SK-N-SH (cell line): Measurements from ENCODE around the gene SNX21. TPM values are rescaled to one million over a fixed set of nuclear protein-coding genes. Genes with fewer than 3 reads are reported as not detected.
A peak's percentile ranks its signal among the peaks of the same experiment; 100 is the strongest.

ENCODE experiments used
- CTCF ChIA-PET: fragments of 300-600, 350-600 bp; formaldehyde crosslinking; extraction: SDS; loops from one replicate; lab custom pipeline; 2021; lab: Yijun Ruan, JAX
- POLR2A ChIA-PET: fragments of 350-600 bp; sonication (Branson Sonifier 250); formaldehyde crosslinking; extraction: SDS; loops from one replicate; lab custom pipeline; 2020; ENCODE audit warnings: antibody characterized with exemption, inconsistent platforms; lab: Yijun Ruan, JAX
- DNase-seq: peaks from one replicate; pipeline ENCODE4 v3.0.0; 2012
- H2AFZ ChIP-seq: fragments of 200-600 bp; sonication (generic); 2 replicates; pipeline ENCODE4 v1.8.1; 2016; ENCODE audit warnings: antibody characterized with exemption, mild to moderate bottlenecking, low read depth
- H3F3A ChIP-seq: fragments of 200-600 bp; sonication (generic); replicated peaks from 2 replicates; pipeline ENCODE3; 2016; ENCODE audit warnings: antibody characterized with exemption, mild to moderate bottlenecking; ENCODE audit not compliant: insufficient read depth
- H3K27ac ChIP-seq, 2 experiments: fragments of 200-500 bp in 1 of 2; fragments of 200-600 bp in 1 of 2; sonication (Bioruptor generic) in 1 of 2; sonication (generic), shearing (Covaris generic) in 1 of 2; 2 replicates each; pipeline versions ENCODE4 v1.5.1 to v1.6.1; 2014 to 2016; ENCODE audit warnings: low read depth in 2 of 2, inconsistent platforms in 1 of 2, low read length in 1 of 2, mild to moderate bottlenecking in 1 of 2, mixed read lengths in 1 of 2
- H3K27me3 ChIP-seq: fragments of 200-600 bp; sonication (generic), shearing (Covaris generic); 2 replicates; pipeline ENCODE4 v1.6.1; 2016; ENCODE audit warnings: mixed run types; ENCODE audit not compliant: insufficient read depth
- H3K36me3 ChIP-seq, 2 experiments: fragments of 200-500 bp in 1 of 2; fragments of 200-600 bp in 1 of 2; sonication (Bioruptor generic) in 1 of 2; sonication (generic) in 1 of 2; replicated peaks in 1 of 2; 2 replicates each; pipeline versions ENCODE3 to v1.5.1; 2014 to 2016; ENCODE audit warnings: low read length in 1 of 2, mild to moderate bottlenecking in 1 of 2; ENCODE audit not compliant: insufficient read depth in 2 of 2, control insufficient read depth in 1 of 2
- H3K4me1 ChIP-seq, 2 experiments: fragments of 200-500 bp in 1 of 2; fragments of 200-600 bp in 1 of 2; sonication (Bioruptor generic) in 1 of 2; sonication (generic), shearing (Covaris generic) in 1 of 2; 2 replicates each; pipeline versions ENCODE4 v1.5.1 to v1.6.1; 2014 to 2016; ENCODE audit warnings: low read depth in 1 of 2, low read length in 1 of 2, mixed run types in 1 of 2; ENCODE audit not compliant: insufficient read depth in 2 of 2, control insufficient read depth in 1 of 2
- H3K4me2 ChIP-seq: fragments of 200-600 bp; sonication (generic), shearing (Covaris generic); 2 replicates; pipeline ENCODE4 v1.6.1; 2017; ENCODE audit warnings: mixed run types
- H3K4me3 ChIP-seq, 2 experiments: fragments of 200-500 bp in 1 of 2; fragments of 200-600 bp in 1 of 2; sonication (Bioruptor generic) in 1 of 2; sonication (generic), shearing (Covaris generic) in 1 of 2; 2 replicates each; pipeline versions ENCODE4 v1.5.1 to v1.8.1; 2014 to 2016; ENCODE audit warnings: low read depth in 2 of 2, inconsistent platforms in 1 of 2, low read length in 1 of 2, mild to moderate bottlenecking in 1 of 2, mixed read lengths in 1 of 2, moderate library complexity in 1 of 2
- H3K79me2 ChIP-seq: fragments of 200-600 bp; sonication (generic); 2 replicates; pipeline ENCODE4 v1.8.1; 2017; ENCODE audit warnings: mild to moderate bottlenecking; ENCODE audit not compliant: insufficient read depth
- H3K9ac ChIP-seq: fragments of 200-600 bp; sonication (generic); 2 replicates; pipeline ENCODE4 v1.6.1; 2017; ENCODE audit warnings: mixed run types
- H3K9me2 ChIP-seq: fragments of 200-600 bp; sonication (generic); 2 replicates; pipeline ENCODE4 v1.6.1; 2017; ENCODE audit warnings: mixed run types
- H3K9me3 ChIP-seq: fragments of 200-600 bp; sonication (generic); 2 replicates; pipeline ENCODE4 v1.6.1; 2017; ENCODE audit warnings: mixed run types, mild to moderate bottlenecking, moderate library complexity
- H4K20me1 ChIP-seq: fragments of 200-600 bp; sonication (generic); 2 replicates; pipeline ENCODE4 v1.6.1; 2017; ENCODE audit warnings: mild to moderate bottlenecking, mixed run types; ENCODE audit not compliant: insufficient read depth
- FOSL2 ChIP-seq: IDR thresholded peaks from 2 replicates; pipeline ENCODE4 v1.4.0; 2012; ENCODE audit warnings: low read depth, mild to moderate bottlenecking, moderate library complexity, borderline replicate concordance
- GABPA ChIP-seq: IDR thresholded peaks from 2 replicates; pipeline ENCODE4 v1.4.0; 2012; ENCODE audit warnings: low read depth, mild to moderate bottlenecking
- MEF2A ChIP-seq: IDR thresholded peaks from 2 replicates; pipeline ENCODE4 v1.4.0; 2012; ENCODE audit warnings: low read depth, borderline replicate concordance
- RAD21 ChIP-seq: IDR thresholded peaks from 2 replicates; pipeline ENCODE4 v1.6.1; 2012; ENCODE audit warnings: mild to moderate bottlenecking, low read length
- RFX5 ChIP-seq: IDR thresholded peaks from 2 replicates; pipeline ENCODE4 v1.6.1; 2012; ENCODE audit warnings: mild to moderate bottlenecking, improper control_type of control experiment, low read length
- SMC3 ChIP-seq: IDR thresholded peaks from 2 replicates; pipeline ENCODE4 v1.6.1; 2012; ENCODE audit warnings: low read depth, low read length, improper control_type of control experiment
- YY1 ChIP-seq: IDR thresholded peaks from 2 replicates; pipeline ENCODE4 v1.4.0; 2012; ENCODE audit warnings: low read depth, mild to moderate bottlenecking
- WGBS: methylation state at CpG from one replicate; pipeline ENCODE4 v1.1.6; 2017; ENCODE audit warnings: low lambda C conversion rate; 5-methylcytosine and 5-hydroxymethylcytosine counted together
- polyA plus RNA-seq, 3 experiments: library from polyadenylated mRNA; depleted of rRNA; stranded (reverse); fragments of >200 nt; gene quantifications; 2 replicates each; pipeline ENCODE4 v1.2.3, GENCODE V29; 2012
- TF ChIP-seq, protein P1 (sequence below): IDR thresholded peaks from 2 replicates; pipeline ENCODE4 v1.4.0; 2012; ENCODE audit warnings: low read depth
- TF ChIP-seq, protein P2 (sequence below): fragments of 150-350 bp; IDR thresholded peaks from 2 replicates; pipeline ENCODE4 v1.6.1; 2016; ENCODE audit warnings: mild to moderate bottlenecking, low read depth, low read length

The SNX21 gene
- polyA plus RNA-seq, 1 of the 3 experiments (the other 2 are of a cell fraction), result 22.1 TPM

DNA sequence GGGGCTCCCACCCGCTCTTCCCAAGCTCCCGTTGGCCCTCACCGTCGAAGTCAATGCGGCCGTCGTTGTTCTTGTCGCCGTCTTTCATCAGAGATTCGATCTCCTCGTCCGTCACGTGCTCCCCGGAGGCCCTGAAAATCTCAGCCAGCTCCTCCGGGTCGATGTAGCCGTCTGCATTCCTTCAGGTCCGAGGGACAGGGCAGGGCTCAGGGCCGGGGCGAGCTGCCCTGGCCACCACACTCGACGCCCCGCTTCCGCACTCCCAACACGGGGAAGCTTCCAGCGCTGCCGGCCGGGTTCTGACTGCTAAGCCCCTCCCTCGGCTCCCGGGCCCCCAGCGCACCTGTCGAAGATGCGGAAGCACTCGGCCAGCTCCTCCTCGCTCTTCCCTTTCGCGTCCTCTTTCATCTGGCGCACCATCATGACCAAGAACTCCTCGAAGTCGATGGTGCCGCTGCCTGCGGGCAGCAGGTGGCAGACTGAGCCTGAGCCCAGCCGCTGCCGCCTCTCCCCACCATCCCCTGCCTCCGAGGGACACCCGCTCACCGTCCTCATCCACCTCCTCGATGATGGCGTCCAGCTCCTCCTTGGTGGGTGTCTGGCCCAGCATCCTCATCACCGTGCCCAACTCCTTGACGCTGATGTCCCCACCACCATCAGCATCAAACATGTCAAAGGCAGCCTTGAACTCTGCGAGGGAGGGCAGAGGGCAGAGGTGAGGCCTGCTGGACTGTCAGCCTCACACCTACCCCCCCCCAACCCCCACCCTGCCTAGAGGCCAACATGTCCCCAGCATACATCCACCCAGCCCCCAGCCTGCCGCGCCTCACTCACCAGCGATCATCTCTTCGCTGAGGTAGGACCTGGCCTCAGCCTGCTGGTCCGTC, 9.4 kb upstream of the SNX21 start:
- Histone ChIP-seq H3K79me2 (no peaks in the 10 kb centered on the region), H3K9ac (no peak overlapping the region), H3K4me2 (no peak overlapping the region), H3K9me3 (no peaks in the 10 kb centered on the region), H3K27me3 (no peaks in the 10 kb centered on the region), H3K36me3 (no peaks in the 10 kb centered on the region), H3F3A (peaks cover 3% of the 10 kb centered on the region), H3K4me3 (no peak overlapping the region), H4K20me1 (no peaks in the 10 kb centered on the region), H3K4me1 (peaks cover 0 to 8% of the 10 kb centered on the region in 2 experiments; a peak in 2 of 4 replicates), H2AFZ (no peak overlapping the region), H3K27ac (no peak overlapping the region), H3K9me2 (no peaks in the 10 kb centered on the region)
- DNase-seq, result peak; percentile 62
- POLR2A ChIA-PET, result no interaction called here
- CTCF ChIA-PET, result interaction anchor here (0.7 to 2.4 kb wide), 7 partner anchors 9 to 134 kb away, joined by 3 to 10 read pairs (median 4); partner anchors contain the start of genes CTSA and NEURL2
- TF ChIP-seq SMC3, result peak; percentile 14; the same call in 1 of the 2 replicates
- peak; percentile 52 for TF ChIP-seq RAD21
- TF ChIP-seq, protein P1, sequence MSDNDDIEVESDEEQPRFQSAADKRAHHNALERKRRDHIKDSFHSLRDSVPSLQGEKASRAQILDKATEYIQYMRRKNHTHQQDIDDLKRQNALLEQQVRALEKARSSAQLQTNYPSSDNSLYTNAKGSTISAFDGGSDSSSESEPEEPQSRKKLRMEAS, result no peak
- 88% methylated on average over 51 of the region's 57 CpGs for WGBS

DNA sequence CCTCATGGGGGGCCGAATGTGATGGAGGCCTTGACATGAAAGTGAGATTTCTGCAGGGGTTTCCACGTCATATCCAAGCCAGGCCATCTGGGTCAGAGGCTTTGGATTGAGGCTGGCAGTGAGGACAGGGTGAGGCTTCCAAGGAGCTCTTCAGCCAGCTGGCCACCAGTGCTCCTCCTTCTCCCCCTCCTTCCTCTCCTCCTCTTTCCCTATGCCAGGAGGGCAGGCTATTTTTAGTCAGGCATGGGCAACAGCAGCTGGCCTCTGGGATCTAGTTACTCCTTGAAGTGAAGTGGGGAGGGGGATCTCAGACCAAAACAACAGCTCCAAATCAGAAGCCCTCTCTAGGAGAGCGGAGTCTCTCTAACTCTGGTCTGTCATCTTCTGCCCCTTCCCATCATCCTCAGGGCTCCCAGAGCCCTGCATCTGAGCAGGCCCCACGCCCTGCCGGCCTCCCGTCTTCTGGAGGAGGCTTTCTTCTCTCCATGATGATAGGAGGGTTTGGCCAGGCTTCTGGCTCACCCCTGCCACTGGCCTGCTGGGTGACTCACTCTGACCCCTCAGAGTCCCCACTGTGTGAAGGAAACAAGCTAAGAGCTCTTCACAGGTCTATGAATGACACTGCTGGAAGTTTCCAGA, 7.1 kb upstream of the SNX21 start:
- Histone ChIP-seq H3F3A (no peaks in the 10 kb centered on the region), H3K9me3 (no peaks in the 10 kb centered on the region), H3K27me3 (no peaks in the 10 kb centered on the region), H3K4me3 (no peak overlapping the region), H3K36me3 (no peaks in the 10 kb centered on the region), H3K79me2 (no peaks in the 10 kb centered on the region), H3K9me2 (no peaks in the 10 kb centered on the region), H3K27ac (peak overlapping the region in 1 of 2 experiments; percentile 24; a peak in 1 of 4 replicates), H3K4me1 (peaks cover 0 to 8% of the 10 kb centered on the region in 2 experiments; a peak in 2 of 4 replicates), H3K9ac (0 out of 2 replicates have a peak overlapping the region, but pooled peaks have one; percentile 16), H2AFZ (peak overlapping the region; percentile 78; the same call in 1 of the 2 replicates), H3K4me2 (peak overlapping the region; percentile 65; the same call in 1 of the 2 replicates), H4K20me1 (no peaks in the 10 kb centered on the region)
- WGBS, result 88% methylated on average over 6 of the region's 6 CpGs
- POLR2A ChIA-PET, result interaction anchor here (0.7 kb wide), 1 partner anchor 14 kb away, joined by 3 read pairs; no protein-coding TSS in a partner anchor
- CTCF ChIA-PET, result interaction anchor here (0.6 to 2.4 kb wide), 3 partner anchors 10 to 143 kb away, joined by 4 to 8 read pairs (median 5); no protein-coding TSS in a partner anchor
- no peak for DNase-seq
- TF ChIP-seq RFX5 (no peak), GABPA (no peak), FOSL2 (no peak), YY1 (no peak), MEF2A (peak; percentile 71; the same call in 1 of the 2 replicates)
- TF ChIP-seq, protein P2, sequence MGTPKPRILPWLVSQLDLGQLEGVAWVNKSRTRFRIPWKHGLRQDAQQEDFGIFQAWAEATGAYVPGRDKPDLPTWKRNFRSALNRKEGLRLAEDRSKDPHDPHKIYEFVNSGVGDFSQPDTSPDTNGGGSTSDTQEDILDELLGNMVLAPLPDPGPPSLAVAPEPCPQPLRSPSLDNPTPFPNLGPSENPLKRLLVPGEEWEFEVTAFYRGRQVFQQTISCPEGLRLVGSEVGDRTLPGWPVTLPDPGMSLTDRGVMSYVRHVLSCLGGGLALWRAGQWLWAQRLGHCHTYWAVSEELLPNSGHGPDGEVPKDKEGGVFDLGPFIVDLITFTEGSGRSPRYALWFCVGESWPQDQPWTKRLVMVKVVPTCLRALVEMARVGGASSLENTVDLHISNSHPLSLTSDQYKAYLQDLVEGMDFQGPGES, result no peak
